CD14-positive monocyte (primary cell): ENCODE results near the gene PIP4K2C. TPM values are rescaled to one million over a fixed set of nuclear protein-coding genes. Genes with fewer than 3 reads are reported as not detected.

Source experiments
- DNase-seq, 3 donors: peaks; one replicate each; pipeline ENCODE4 v3.0.0-alpha.2; 2011 to 2022
- H2AFZ ChIP-seq: 2 replicates; pipeline ENCODE4 v1.6.0; 2012; ENCODE audit warnings: mild to moderate bottlenecking, low read depth, low read length, inconsistent platforms; ENCODE audit not compliant: insufficient read depth, poor library complexity, severe bottlenecking
- H3K27ac ChIP-seq, 2 donors: 1 replicate in 1 of 2; 2 replicates in 1 of 2; pipeline ENCODE4 v1.5.1; 2012 to 2013; ENCODE audit warnings: low read length in 2 of 2, control low read depth in 1 of 2, inconsistent platforms in 1 of 2, low read depth in 1 of 2, mild to moderate bottlenecking in 1 of 2
- H3K27me3 ChIP-seq, 2 donors: one replicate each; pipeline versions ENCODE4 v1.6.0 to v1.6.1; 2011 to 2013; ENCODE audit warnings: low read length in 2 of 2; ENCODE audit not compliant: control insufficient read depth in 2 of 2, insufficient read depth in 2 of 2
- H3K36me3 ChIP-seq, 2 donors: replicated peaks in 1 of 2; 1 replicate in 1 of 2; 2 replicates in 1 of 2; pipeline versions ENCODE4 v1.5.1 to v1.6.1; 2012 to 2013; ENCODE audit warnings: low read length in 2 of 2, control low read depth in 1 of 2, inconsistent platforms in 1 of 2, mild to moderate bottlenecking in 1 of 2; ENCODE audit not compliant: insufficient read depth in 2 of 2, control insufficient read depth in 1 of 2
- H3K4me1 ChIP-seq, 2 donors: 1 replicate in 1 of 2; 2 replicates in 1 of 2; pipeline versions ENCODE4 v1.5.1 to v1.6.1; 2012 to 2013; ENCODE audit warnings: low read length in 2 of 2, control low read depth in 1 of 2, inconsistent platforms in 1 of 2, mild to moderate bottlenecking in 1 of 2, moderate library complexity in 1 of 2; ENCODE audit not compliant: insufficient read depth in 2 of 2, control insufficient read depth in 1 of 2
- H3K4me2 ChIP-seq: replicated peaks from 2 replicates; pipeline ENCODE3; 2012; ENCODE audit warnings: low read length, moderate library complexity, mild to moderate bottlenecking; ENCODE audit not compliant: poor library complexity, severe bottlenecking; ENCODE audit errors: extremely low read depth
- H3K4me3 ChIP-seq, 3 experiments: fragments of 200-600 bp in 1 of 3; sonication (generic) in 1 of 3; replicated peaks in 1 of 3; 1 replicate in 2 of 3; 2 replicates in 1 of 3; pipeline ENCODE4 v1.5.1; 2011 to 2013; ENCODE audit warnings: low read length in 3 of 3, mild to moderate bottlenecking in 3 of 3, control low read depth in 2 of 3, low read depth in 2 of 3, inconsistent platforms in 1 of 3, moderate library complexity in 1 of 3
- H3K79me2 ChIP-seq: 2 replicates; pipeline ENCODE4 v1.6.0; 2012; ENCODE audit warnings: mild to moderate bottlenecking, control low read depth, inconsistent platforms, low read length, moderate library complexity; ENCODE audit not compliant: insufficient read depth
- H3K9ac ChIP-seq: 2 replicates; pipeline ENCODE4 v1.6.0; 2017; ENCODE audit warnings: low read length, mild to moderate bottlenecking; ENCODE audit not compliant: insufficient read depth, poor library complexity, severe bottlenecking
- H3K9me3 ChIP-seq, 2 donors: replicated peaks in 1 of 2; 1 replicate in 1 of 2; 2 replicates in 1 of 2; pipeline versions ENCODE4 v1.5.1 to v1.6.1; 2012 to 2013; ENCODE audit warnings: low read length in 2 of 2, control low read depth in 1 of 2; ENCODE audit not compliant: control insufficient read depth in 1 of 2, insufficient read depth in 1 of 2
- H4K20me1 ChIP-seq: 2 replicates; pipeline ENCODE4 v1.6.0; 2012; ENCODE audit warnings: mild to moderate bottlenecking, low read length, control low read depth, moderate library complexity; ENCODE audit not compliant: insufficient read depth
- H3K27ac Mint-ChIP-seq, 7 donors: one replicate each; pipeline ENCODE4 v1.8.0; 2020; ENCODE audit warnings: mild to moderate bottlenecking in 7 of 7, mixed read lengths in 7 of 7, moderate library complexity in 6 of 7, inconsistent platforms in 2 of 7
- H3K27me3 Mint-ChIP-seq, 3 donors: one replicate each; pipeline ENCODE4 v1.8.0; 2021 to 2022; ENCODE audit warnings: low read depth in 3 of 3, mild to moderate bottlenecking in 3 of 3, mixed read lengths in 3 of 3, moderate library complexity in 3 of 3, inconsistent platforms in 1 of 3
- H3K36me3 Mint-ChIP-seq, 2 donors: one replicate each; pipeline ENCODE4 v1.8.0; 2020; ENCODE audit warnings: mixed read lengths in 2 of 2, inconsistent platforms in 1 of 2, mild to moderate bottlenecking in 1 of 2
- H3K4me1 Mint-ChIP-seq: one replicate; pipeline ENCODE4 v1.8.0; 2020; ENCODE audit warnings: mild to moderate bottlenecking, mixed read lengths
- H3K4me3 Mint-ChIP-seq, 2 donors: one replicate each; pipeline ENCODE4 v1.8.0; 2020; ENCODE audit warnings: mild to moderate bottlenecking in 2 of 2, mixed read lengths in 2 of 2, moderate library complexity in 1 of 2
- H3K9me3 Mint-ChIP-seq, 7 donors: one replicate each; pipeline ENCODE4 v1.8.0; 2020 to 2022; ENCODE audit warnings: mixed read lengths in 7 of 7, mild to moderate bottlenecking in 6 of 7, moderate library complexity in 6 of 7, inconsistent platforms in 2 of 7
- WGBS: methylation state at CpG from one replicate; pipeline ENCODE4 v1.1.5; 2013; ENCODE audit warnings: missing lambda C conversion rate; ENCODE audit not compliant: insufficient coverage; 5-methylcytosine and 5-hydroxymethylcytosine counted together
- intact Hi-C, 2 donors: fragments of 100-400 bp; cut with micrococcal nuclease; formaldehyde crosslinking; loops; one replicate each; pipeline versions ENCODE4 v1.15.0 to v1.15.1; 2023
- polyA plus RNA-seq, 3 donors: library from polyadenylated mRNA; depleted of rRNA in 1 of 3; unstranded in 2 of 3; stranded (reverse) in 1 of 3; fragments of 300-500 nt in 2 of 3; fragments of >200 nt in 1 of 3; fragmentation: Illumina TruSeq in 2 of 3; gene quantifications; 1 replicate in 2 of 3; 2 replicates in 1 of 3; pipeline ENCODE4 v1.2.3, GENCODE V29; 2012 to 2021
- TF ChIP-seq, protein P1 (sequence below): fragments of 200-600 bp; IDR thresholded peaks from one replicate; pipeline ENCODE4 v1.8.0; 2022; ENCODE audit warnings: antibody characterized with exemption, mild to moderate bottlenecking

Gene PIP4K2C
- polyA plus RNA-seq, 3 donors = 12.3 to 18.6 (median 16.9) TPM

DNA sequence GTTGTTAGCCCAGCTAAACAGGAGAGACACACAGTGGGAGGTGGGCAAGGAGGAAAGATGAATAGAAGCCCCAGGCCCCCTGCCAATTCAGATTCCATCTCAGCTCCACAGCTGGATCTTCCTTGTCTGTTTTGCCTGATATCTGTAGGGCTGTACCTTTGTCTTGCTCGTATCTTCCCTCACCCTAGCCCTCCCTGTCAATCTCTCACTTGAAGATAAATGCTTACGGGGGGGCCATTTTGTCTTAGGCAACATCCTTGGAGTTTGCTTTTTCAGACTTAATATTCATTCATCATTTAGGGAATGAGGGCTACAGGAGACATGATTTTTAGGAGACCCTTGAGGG, 38.7 kb upstream of the PIP4K2C start:
- Histone ChIP-seq H3K4me3 (no peak overlapping the region), H3K79me2 (no peaks in the 10 kb centered on the region), H3K4me2 (no peak overlapping the region), H4K20me1 (no peaks in the 10 kb centered on the region), H3K27me3 (peaks cover 31 to 37% of the 10 kb centered on the region in 2 donors), H2AFZ (no peak overlapping the region), H3K4me1 (peaks cover 4 to 16% of the 10 kb centered on the region in 2 donors), H3K27ac (no peak overlapping the region), H3K9ac (no peak overlapping the region), H3K9me3 (no peaks in the 10 kb centered on the region), H3K36me3 (no peaks in the 10 kb centered on the region)
- WGBS = no CpG with 5 or more reads among the region's 2 CpGs
- DNase-seq = no peak
- Mint-ChIP-seq H3K4me1 (peaks cover 20% of the 10 kb centered on the region), H3K4me3 (peak overlapping the region in 1 of 2 donors; percentile 3), H3K27me3 (peaks cover 40 to 48% (median 45%) of the 10 kb centered on the region in 3 donors), H3K36me3 (peaks cover 4 to 8% of the 10 kb centered on the region in 2 donors), H3K27ac (no peak overlapping the region), H3K9me3 (peaks cover 0 to 11% (median 2%) of the 10 kb centered on the region in 7 donors)
- TF ChIP-seq, protein P1, sequence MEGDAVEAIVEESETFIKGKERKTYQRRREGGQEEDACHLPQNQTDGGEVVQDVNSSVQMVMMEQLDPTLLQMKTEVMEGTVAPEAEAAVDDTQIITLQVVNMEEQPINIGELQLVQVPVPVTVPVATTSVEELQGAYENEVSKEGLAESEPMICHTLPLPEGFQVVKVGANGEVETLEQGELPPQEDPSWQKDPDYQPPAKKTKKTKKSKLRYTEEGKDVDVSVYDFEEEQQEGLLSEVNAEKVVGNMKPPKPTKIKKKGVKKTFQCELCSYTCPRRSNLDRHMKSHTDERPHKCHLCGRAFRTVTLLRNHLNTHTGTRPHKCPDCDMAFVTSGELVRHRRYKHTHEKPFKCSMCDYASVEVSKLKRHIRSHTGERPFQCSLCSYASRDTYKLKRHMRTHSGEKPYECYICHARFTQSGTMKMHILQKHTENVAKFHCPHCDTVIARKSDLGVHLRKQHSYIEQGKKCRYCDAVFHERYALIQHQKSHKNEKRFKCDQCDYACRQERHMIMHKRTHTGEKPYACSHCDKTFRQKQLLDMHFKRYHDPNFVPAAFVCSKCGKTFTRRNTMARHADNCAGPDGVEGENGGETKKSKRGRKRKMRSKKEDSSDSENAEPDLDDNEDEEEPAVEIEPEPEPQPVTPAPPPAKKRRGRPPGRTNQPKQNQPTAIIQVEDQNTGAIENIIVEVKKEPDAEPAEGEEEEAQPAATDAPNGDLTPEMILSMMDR = no peak
- intact Hi-C loops = no loop called here

DNA sequence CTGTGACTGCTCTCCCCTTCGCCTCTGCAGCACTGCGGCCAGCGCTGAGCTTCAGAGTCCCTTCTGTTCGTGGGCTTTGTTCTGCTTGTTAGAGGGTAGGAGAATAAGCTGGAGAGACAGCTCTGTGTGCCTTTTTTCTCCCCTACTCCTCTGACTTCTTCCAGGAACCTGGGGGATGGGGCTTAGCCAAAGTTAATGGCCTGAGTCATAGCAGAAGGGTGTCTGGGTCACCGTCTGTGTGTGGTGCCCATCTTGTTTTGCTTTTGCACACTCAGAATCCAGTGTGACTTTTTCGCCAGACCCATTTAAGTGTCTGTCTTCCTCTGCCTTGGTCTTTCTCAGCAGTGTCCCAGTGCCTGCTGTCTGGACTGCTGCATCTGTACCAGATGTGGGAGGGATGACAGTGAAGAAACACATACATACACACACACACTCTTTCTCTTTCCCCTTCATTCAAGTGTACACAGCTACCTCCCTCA, 38.1 kb upstream of the PIP4K2C start:
- Histone ChIP-seq H3K79me2 (no peaks in the 10 kb centered on the region), H3K4me2 (no peak overlapping the region), H3K27ac (no peak overlapping the region), H3K36me3 (no peaks in the 10 kb centered on the region), H3K27me3 (peaks cover 31 to 37% of the 10 kb centered on the region in 2 donors), H3K9me3 (no peaks in the 10 kb centered on the region), H2AFZ (no peak overlapping the region), H3K9ac (no peak overlapping the region), H3K4me3 (no peak overlapping the region), H4K20me1 (no peaks in the 10 kb centered on the region), H3K4me1 (peaks cover 4 to 11% of the 10 kb centered on the region in 2 donors)
- no peak overlapping the region for H3K27ac Mint-ChIP-seq
- peaks cover 0 to 11% (median 2%) of the 10 kb centered on the region in 7 donors for H3K9me3 Mint-ChIP-seq
- WGBS = no CpG with 5 or more reads among the region's 6 CpGs
- H3K4me3 Mint-ChIP-seq = no peak overlapping the region
- intact Hi-C loops = no loop called here
- peaks cover 4 to 8% of the 10 kb centered on the region in 2 donors for H3K36me3 Mint-ChIP-seq
- H3K4me1 Mint-ChIP-seq = peaks cover 15% of the 10 kb centered on the region
- TF ChIP-seq, protein P1 = no peak
- peaks cover 40 to 48% (median 45%) of the 10 kb centered on the region in 3 donors for H3K27me3 Mint-ChIP-seq
- no peak for DNase-seq
